Liver (tissue), 9 donors: Measurements from ENCODE around the gene ARHGAP30. TPM values are rescaled to one million over a fixed set of nuclear protein-coding genes. Genes with fewer than 3 reads are reported as not detected.

Experiments used
- DNase-seq: peaks from one replicate; pipeline ENCODE4 v3.0.0-alpha.2; 2017; ENCODE audit warnings: low spot score
- H3K27ac ChIP-seq, 2 donors: one replicate each; pipeline ENCODE4 v1.7.0; 2013; ENCODE audit warnings: inconsistent platforms in 2 of 2, low read length in 2 of 2, control low read depth in 1 of 2, low read depth in 1 of 2, mild to moderate bottlenecking in 1 of 2
- H3K27me3 ChIP-seq, 4 donors: one replicate each; pipeline versions ENCODE4 v1.6.1 to v1.7.0; 2013; ENCODE audit warnings: low read length in 3 of 4, inconsistent platforms in 1 of 4, mild to moderate bottlenecking in 1 of 4, moderate library complexity in 1 of 4; ENCODE audit not compliant: control insufficient read depth in 4 of 4, insufficient read depth in 4 of 4
- H3K36me3 ChIP-seq, 4 donors: one replicate each; pipeline versions ENCODE4 v1.6.1 to v1.7.0; 2013; ENCODE audit warnings: low read length in 3 of 4, mild to moderate bottlenecking in 3 of 4, low read depth in 1 of 4, moderate library complexity in 1 of 4; ENCODE audit not compliant: control insufficient read depth in 4 of 4, insufficient read depth in 3 of 4
- H3K4me1 ChIP-seq, 4 donors: one replicate each; pipeline versions ENCODE4 v1.6.1 to v1.7.0; 2013; ENCODE audit warnings: low read length in 3 of 4, mild to moderate bottlenecking in 3 of 4, moderate library complexity in 1 of 4; ENCODE audit not compliant: control insufficient read depth in 4 of 4, insufficient read depth in 4 of 4
- H3K4me3 ChIP-seq, 3 donors: one replicate each; pipeline versions ENCODE4 v1.6.1 to v1.7.0; 2013; ENCODE audit warnings: low read length in 3 of 3, control low read depth in 1 of 3, low read depth in 1 of 3, mild to moderate bottlenecking in 1 of 3
- H3K9ac ChIP-seq, 2 donors: one replicate each; pipeline ENCODE4 v1.7.0; 2013; ENCODE audit warnings: low read length in 2 of 2, mild to moderate bottlenecking in 2 of 2, moderate library complexity in 2 of 2, control low read depth in 1 of 2, low read depth in 1 of 2
- H3K9me3 ChIP-seq, 4 donors: one replicate each; pipeline versions ENCODE4 v1.6.1 to v1.7.0; 2013; ENCODE audit warnings: low read length in 3 of 4; ENCODE audit not compliant: control insufficient read depth in 4 of 4
- EGR1 ChIP-seq, 2 donors: IDR thresholded peaks; 2 replicates each; pipeline ENCODE4 v1.6.1; 2016 to 2018; ENCODE audit warnings: antibody characterized with exemption in 2 of 2, low read depth in 2 of 2
- FOXA1 ChIP-seq: IDR thresholded peaks from 2 replicates; pipeline ENCODE4 v1.6.1; 2016; ENCODE audit warnings: antibody characterized with exemption
- FOXA2 ChIP-seq: IDR thresholded peaks from 2 replicates; pipeline ENCODE4 v1.6.1; 2016; ENCODE audit warnings: antibody characterized with exemption
- GABPA ChIP-seq, 2 donors: IDR thresholded peaks in 1 of 2; conservative IDR thresholded peaks in 1 of 2; 2 replicates each; pipeline ENCODE4 v1.6.1; 2016; ENCODE audit warnings: antibody characterized with exemption in 2 of 2, mild to moderate bottlenecking in 1 of 2, moderate library complexity in 1 of 2
- HNF4A ChIP-seq, 2 donors: conservative IDR thresholded peaks; 2 replicates each; pipeline ENCODE4 v1.6.1; 2016; ENCODE audit warnings: antibody characterized with exemption in 2 of 2, mild to moderate bottlenecking in 2 of 2
- HNF4G ChIP-seq: IDR thresholded peaks from 2 replicates; pipeline ENCODE4 v1.6.1; 2016; ENCODE audit warnings: antibody characterized with exemption
- JUND ChIP-seq, 2 donors: IDR thresholded peaks; 2 replicates each; pipeline ENCODE4 v1.6.1; 2016; ENCODE audit warnings: antibody characterized with exemption in 2 of 2
- NR2F2 ChIP-seq: IDR thresholded peaks from 2 replicates; pipeline ENCODE4 v1.6.1; 2016; ENCODE audit warnings: antibody characterized with exemption
- RAD21 ChIP-seq, 2 donors: IDR thresholded peaks; 2 replicates each; pipeline ENCODE4 v1.6.1; 2016; ENCODE audit warnings: antibody characterized with exemption in 2 of 2, mild to moderate bottlenecking in 2 of 2
- RXRA ChIP-seq, 2 donors: IDR thresholded peaks; 2 replicates each; pipeline ENCODE4 v1.6.1; 2017 to 2018; ENCODE audit warnings: antibody characterized with exemption in 2 of 2, mild to moderate bottlenecking in 1 of 2
- SP1 ChIP-seq: IDR thresholded peaks from 2 replicates; pipeline ENCODE4 v1.6.1; 2018; ENCODE audit warnings: antibody characterized with exemption, mild to moderate bottlenecking
- TAF1 ChIP-seq: conservative IDR thresholded peaks from 2 replicates; pipeline ENCODE4 v1.6.1; 2016; ENCODE audit warnings: antibody characterized with exemption, mild to moderate bottlenecking
- YY1 ChIP-seq: IDR thresholded peaks from 2 replicates; pipeline ENCODE4 v1.6.1; 2016; ENCODE audit warnings: antibody characterized with exemption, mild to moderate bottlenecking
- WGBS: extraction: QIAGEN DNeasy Blood & Tissue Kit; methylation state at CpG from one replicate; pipeline ENCODE4 v1.1.7; 2013; 5-methylcytosine and 5-hydroxymethylcytosine counted together
- polyA plus RNA-seq, 2 donors: library from polyadenylated mRNA; stranded (reverse) in 1 of 2; unstranded in 1 of 2; fragments of 200-250 nt in 1 of 2; fragments of >200 nt in 1 of 2; fragmentation: Nextera tagmentation in 1 of 2; extraction: Ambion mirVana in 1 of 2; gene quantifications; one replicate each; pipeline versions ENCODE4 v1.2.1 to v1.2.3, GENCODE V29; 2013 to 2015
- total RNA-seq, 2 donors: library from RNA; depleted of rRNA; stranded (reverse); fragments of >200 nt; gene quantifications; one replicate each; pipeline ENCODE4 v1.2.3, GENCODE V29; 2014
- TF ChIP-seq, protein P1 (sequence below): IDR thresholded peaks from 2 replicates; pipeline ENCODE4 v1.6.1; 2016; ENCODE audit warnings: antibody characterized with exemption
- TF ChIP-seq, protein P2 (sequence below): IDR thresholded peaks from 2 replicates; pipeline ENCODE4 v1.6.1; 2016; ENCODE audit warnings: antibody characterized with exemption, mild to moderate bottlenecking
- TF ChIP-seq, protein P3 (sequence below): IDR thresholded peaks from 2 replicates; pipeline ENCODE4 v1.6.1; 2016; ENCODE audit warnings: antibody characterized with exemption
- TF ChIP-seq, protein P4 (sequence below): IDR thresholded peaks from 2 replicates; pipeline ENCODE4 v1.6.1; 2016; ENCODE audit warnings: antibody characterized with exemption
- TF ChIP-seq, protein P5 (sequence below): fragments of 150-350 bp; IDR thresholded peaks from 2 replicates; pipeline ENCODE4 v1.5.1; 2017; ENCODE audit warnings: improper control_type of control experiment, low read depth, low read length; ENCODE audit not compliant: missing input control
- donor health status: healthy.
- donor health status: healthy.
- donor health status: healthy.
- donor health status: healthy.
- donor health status: healthy.

ARHGAP30 gene
- total and polyA plus RNA-seq, 4 donors = 1.2 to 8.9 (median 5.0) TPM

DNA sequence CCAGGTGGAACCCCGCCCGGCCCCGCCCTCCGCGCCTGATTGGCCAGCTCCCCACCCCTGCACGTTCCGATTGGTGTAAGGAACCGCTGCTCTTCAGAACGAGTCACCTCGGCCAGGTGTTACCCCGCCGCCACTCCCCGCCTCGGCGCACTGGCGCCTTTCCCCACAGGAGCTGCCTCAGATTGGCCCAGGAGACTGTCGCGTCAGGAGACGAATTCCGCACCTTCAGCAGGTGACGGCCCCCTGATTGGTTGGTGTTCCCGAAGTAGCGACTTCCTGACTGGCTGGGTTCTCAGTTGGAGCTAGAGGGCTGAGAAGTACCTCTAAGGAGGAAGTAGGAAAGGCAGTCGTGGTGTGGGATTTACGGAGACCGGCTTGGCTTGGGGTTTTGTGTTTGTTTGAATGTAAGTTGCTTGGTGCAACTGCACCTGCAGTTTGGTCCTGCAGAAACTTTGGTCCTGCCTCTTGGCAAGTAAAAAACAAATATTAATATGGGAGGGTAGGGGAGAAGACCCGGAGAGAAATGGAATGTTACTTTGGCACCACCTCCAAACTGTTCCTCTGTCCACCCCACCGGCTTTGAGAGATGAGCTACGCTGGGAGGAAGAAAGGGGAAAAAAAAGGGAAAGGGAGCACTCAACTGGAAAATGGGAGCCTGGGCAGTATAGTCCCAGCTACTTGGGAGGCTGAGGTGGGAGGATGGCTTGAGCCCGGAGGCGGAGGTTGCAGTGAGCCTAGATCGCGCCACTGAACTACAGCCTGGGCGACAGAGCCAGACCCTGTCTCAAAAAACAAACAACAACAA lies 48.3 kb downstream of the ARHGAP30 start:
- peak; percentile 93 for DNase-seq
- Histone ChIP-seq H3K27ac (peak overlapping the region; percentile 82 to 92), H3K4me1 (peaks cover 11 to 32% (median 18%) of the 10 kb centered on the region in 4 donors), H3K27me3 (no peaks in the 10 kb centered on the region), H3K36me3 (no peaks in the 10 kb centered on the region), H3K9ac (peak overlapping the region; percentile 68 to 97), H3K4me3 (peak overlapping the region; percentile 62 to 92 (median 74)), H3K9me3 (no peaks in the 10 kb centered on the region)
- WGBS = 13% methylated on average over 34 of the region's 34 CpGs
- TF ChIP-seq, protein P1, sequence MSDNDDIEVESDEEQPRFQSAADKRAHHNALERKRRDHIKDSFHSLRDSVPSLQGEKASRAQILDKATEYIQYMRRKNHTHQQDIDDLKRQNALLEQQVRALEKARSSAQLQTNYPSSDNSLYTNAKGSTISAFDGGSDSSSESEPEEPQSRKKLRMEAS = no peak
- TF ChIP-seq, protein P2, sequence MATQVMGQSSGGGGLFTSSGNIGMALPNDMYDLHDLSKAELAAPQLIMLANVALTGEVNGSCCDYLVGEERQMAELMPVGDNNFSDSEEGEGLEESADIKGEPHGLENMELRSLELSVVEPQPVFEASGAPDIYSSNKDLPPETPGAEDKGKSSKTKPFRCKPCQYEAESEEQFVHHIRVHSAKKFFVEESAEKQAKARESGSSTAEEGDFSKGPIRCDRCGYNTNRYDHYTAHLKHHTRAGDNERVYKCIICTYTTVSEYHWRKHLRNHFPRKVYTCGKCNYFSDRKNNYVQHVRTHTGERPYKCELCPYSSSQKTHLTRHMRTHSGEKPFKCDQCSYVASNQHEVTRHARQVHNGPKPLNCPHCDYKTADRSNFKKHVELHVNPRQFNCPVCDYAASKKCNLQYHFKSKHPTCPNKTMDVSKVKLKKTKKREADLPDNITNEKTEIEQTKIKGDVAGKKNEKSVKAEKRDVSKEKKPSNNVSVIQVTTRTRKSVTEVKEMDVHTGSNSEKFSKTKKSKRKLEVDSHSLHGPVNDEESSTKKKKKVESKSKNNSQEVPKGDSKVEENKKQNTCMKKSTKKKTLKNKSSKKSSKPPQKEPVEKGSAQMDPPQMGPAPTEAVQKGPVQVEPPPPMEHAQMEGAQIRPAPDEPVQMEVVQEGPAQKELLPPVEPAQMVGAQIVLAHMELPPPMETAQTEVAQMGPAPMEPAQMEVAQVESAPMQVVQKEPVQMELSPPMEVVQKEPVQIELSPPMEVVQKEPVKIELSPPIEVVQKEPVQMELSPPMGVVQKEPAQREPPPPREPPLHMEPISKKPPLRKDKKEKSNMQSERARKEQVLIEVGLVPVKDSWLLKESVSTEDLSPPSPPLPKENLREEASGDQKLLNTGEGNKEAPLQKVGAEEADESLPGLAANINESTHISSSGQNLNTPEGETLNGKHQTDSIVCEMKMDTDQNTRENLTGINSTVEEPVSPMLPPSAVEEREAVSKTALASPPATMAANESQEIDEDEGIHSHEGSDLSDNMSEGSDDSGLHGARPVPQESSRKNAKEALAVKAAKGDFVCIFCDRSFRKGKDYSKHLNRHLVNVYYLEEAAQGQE = peak; percentile 86
- TF ChIP-seq GABPA (IDR thresholded peaks at IDR 0.05 in 1 of 2, conservative IDR thresholded peaks at IDR 0.05 in 1 of 2) = peak in 1 of 2 donors; percentile 47
- peak in 1 of 2 donors; percentile 38 for TF ChIP-seq HNF4A (conservative IDR thresholded peaks at IDR 0.05)
- peak; percentile 69 for TF ChIP-seq YY1
- TF ChIP-seq JUND (IDR thresholded peaks at IDR 0.05) = peak in 1 of 2 donors; percentile 28
- no peak for TF ChIP-seq NR2F2
- TF ChIP-seq, protein P3, sequence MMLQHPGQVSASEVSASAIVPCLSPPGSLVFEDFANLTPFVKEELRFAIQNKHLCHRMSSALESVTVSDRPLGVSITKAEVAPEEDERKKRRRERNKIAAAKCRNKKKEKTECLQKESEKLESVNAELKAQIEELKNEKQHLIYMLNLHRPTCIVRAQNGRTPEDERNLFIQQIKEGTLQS = no peak
- TF ChIP-seq FOXA2 = no peak
- TF ChIP-seq, protein P4, sequence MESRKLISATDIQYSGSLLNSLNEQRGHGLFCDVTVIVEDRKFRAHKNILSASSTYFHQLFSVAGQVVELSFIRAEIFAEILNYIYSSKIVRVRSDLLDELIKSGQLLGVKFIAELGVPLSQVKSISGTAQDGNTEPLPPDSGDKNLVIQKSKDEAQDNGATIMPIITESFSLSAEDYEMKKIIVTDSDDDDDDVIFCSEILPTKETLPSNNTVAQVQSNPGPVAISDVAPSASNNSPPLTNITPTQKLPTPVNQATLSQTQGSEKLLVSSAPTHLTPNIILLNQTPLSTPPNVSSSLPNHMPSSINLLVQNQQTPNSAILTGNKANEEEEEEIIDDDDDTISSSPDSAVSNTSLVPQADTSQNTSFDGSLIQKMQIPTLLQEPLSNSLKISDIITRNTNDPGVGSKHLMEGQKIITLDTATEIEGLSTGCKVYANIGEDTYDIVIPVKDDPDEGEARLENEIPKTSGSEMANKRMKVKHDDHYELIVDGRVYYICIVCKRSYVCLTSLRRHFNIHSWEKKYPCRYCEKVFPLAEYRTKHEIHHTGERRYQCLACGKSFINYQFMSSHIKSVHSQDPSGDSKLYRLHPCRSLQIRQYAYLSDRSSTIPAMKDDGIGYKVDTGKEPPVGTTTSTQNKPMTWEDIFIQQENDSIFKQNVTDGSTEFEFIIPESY = peak; percentile 18
- TF ChIP-seq, protein P5, sequence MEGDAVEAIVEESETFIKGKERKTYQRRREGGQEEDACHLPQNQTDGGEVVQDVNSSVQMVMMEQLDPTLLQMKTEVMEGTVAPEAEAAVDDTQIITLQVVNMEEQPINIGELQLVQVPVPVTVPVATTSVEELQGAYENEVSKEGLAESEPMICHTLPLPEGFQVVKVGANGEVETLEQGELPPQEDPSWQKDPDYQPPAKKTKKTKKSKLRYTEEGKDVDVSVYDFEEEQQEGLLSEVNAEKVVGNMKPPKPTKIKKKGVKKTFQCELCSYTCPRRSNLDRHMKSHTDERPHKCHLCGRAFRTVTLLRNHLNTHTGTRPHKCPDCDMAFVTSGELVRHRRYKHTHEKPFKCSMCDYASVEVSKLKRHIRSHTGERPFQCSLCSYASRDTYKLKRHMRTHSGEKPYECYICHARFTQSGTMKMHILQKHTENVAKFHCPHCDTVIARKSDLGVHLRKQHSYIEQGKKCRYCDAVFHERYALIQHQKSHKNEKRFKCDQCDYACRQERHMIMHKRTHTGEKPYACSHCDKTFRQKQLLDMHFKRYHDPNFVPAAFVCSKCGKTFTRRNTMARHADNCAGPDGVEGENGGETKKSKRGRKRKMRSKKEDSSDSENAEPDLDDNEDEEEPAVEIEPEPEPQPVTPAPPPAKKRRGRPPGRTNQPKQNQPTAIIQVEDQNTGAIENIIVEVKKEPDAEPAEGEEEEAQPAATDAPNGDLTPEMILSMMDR = no peak
- no peak for TF ChIP-seq HNF4G
- TF ChIP-seq EGR1 (IDR thresholded peaks at IDR 0.05; ENCODE audit: low read depth in 2 of 2) = peak in 1 of 2 donors; percentile 24
- TF ChIP-seq RXRA (IDR thresholded peaks at IDR 0.05) = peak; percentile 26 to 36
- peak; percentile 82 for TF ChIP-seq TAF1
- no peak for TF ChIP-seq RAD21 (IDR thresholded peaks at IDR 0.05)
- TF ChIP-seq FOXA1 = no peak
- TF ChIP-seq SP1 = peak; percentile 86
